GM12878 (cell line): Measurements from ENCODE around the gene RASL12. TPM values are rescaled to one million over a fixed set of nuclear protein-coding genes. Genes with fewer than 3 reads are reported as not detected.

Experiments used
- ATAC-seq: fragments of 200-7000 bp; cut with Tn5 transposase; 3 replicates; pipeline ENCODE4 v1.9.1; 2020; ENCODE audit warnings: mild to moderate bottlenecking, moderate library complexity
- BruUV-seq: library from RNA; stranded (reverse); fragments of 400-500 nt; replicated peaks from 2 replicates; lab custom pipeline; 2021; lab: Mats Ljungman, UMichigan
- CTCF ChIA-PET: fragments of 300-600 bp; sonication (Branson Sonifier 250); formaldehyde crosslinking; extraction: SDS; loops from one replicate; lab custom pipeline; 2021; ENCODE audit warnings: inconsistent platforms; lab: Yijun Ruan, JAX
- POLR2A ChIA-PET: fragments of 350-600 bp; formaldehyde crosslinking; extraction: SDS; loops from one replicate; lab custom pipeline; 2021; ENCODE audit warnings: inconsistent platforms; lab: Charles Lee
- RAD21 ChIA-PET: fragments of 300-600 bp; sonication (Branson Sonifier 250); formaldehyde crosslinking; loops from one replicate; lab custom pipeline; 2023; ENCODE audit warnings: antibody characterized with exemption; ENCODE audit not compliant: unreplicated experiment; lab: Charles Lee
- SMC1A ChIA-PET: fragments of 300-600 bp; sonication (Branson Sonifier 250); formaldehyde crosslinking; loops from one replicate; lab custom pipeline; 2023; ENCODE audit not compliant: unreplicated experiment, uncharacterized antibody; lab: Charles Lee
- DNase-seq: peaks from one replicate; pipeline ENCODE4 v3.0.0-alpha.2; 2011; ENCODE audit warnings: low read depth, low spot score
- FAIRE-seq: peaks from 3 replicates; lab custom pipeline; 2011; peaks lifted over from hg19 to GRCh38; lab: Jason Lieb, UNC
- H2AFZ ChIP-seq: 2 replicates; pipeline ENCODE4 v1.6.0; 2011; ENCODE audit warnings: low read depth, low read length, control low read depth; ENCODE audit not compliant: control insufficient read depth
- H3K27ac ChIP-seq: 2 replicates; pipeline ENCODE4 v1.5.1; 2011; ENCODE audit warnings: control low read depth; ENCODE audit not compliant: control insufficient read depth, insufficient read depth
- H3K27me3 ChIP-seq, 2 experiments: replicated peaks in 1 of 2; 2 replicates each; pipeline versions ENCODE4 v1.6.0 to v1.6.1; 2011; ENCODE audit warnings: low read length in 1 of 2; ENCODE audit not compliant: control insufficient read depth in 2 of 2, insufficient read depth in 2 of 2
- H3K36me3 ChIP-seq, 2 experiments: 2 replicates each; pipeline ENCODE4 v1.5.1; 2011; ENCODE audit warnings: low read length in 1 of 2; ENCODE audit not compliant: control insufficient read depth in 2 of 2, insufficient read depth in 2 of 2
- H3K4me1 ChIP-seq: 2 replicates; pipeline ENCODE4 v1.6.1; 2011; ENCODE audit warnings: mild to moderate bottlenecking, low read length, moderate library complexity, mixed read lengths; ENCODE audit not compliant: control insufficient read depth, insufficient read depth
- H3K4me2 ChIP-seq: 2 replicates; pipeline ENCODE4 v1.6.0; 2011; ENCODE audit warnings: control low read depth; ENCODE audit not compliant: control insufficient read depth, insufficient read depth
- H3K4me3 ChIP-seq: fragments of 200-600 bp; sonication (generic); 2 replicates; pipeline ENCODE4 v1.5.1; 2016
- H3K79me2 ChIP-seq: 2 replicates; pipeline ENCODE4 v1.6.0; 2011; ENCODE audit warnings: low read length; ENCODE audit not compliant: control insufficient read depth, insufficient read depth
- H3K9ac ChIP-seq: 2 replicates; pipeline ENCODE4 v1.8.0; 2011; ENCODE audit warnings: low read length, control low read depth, mixed read lengths; ENCODE audit not compliant: control insufficient read depth, insufficient read depth
- H3K9me3 ChIP-seq: replicated peaks from 3 replicates; pipeline ENCODE4 v1.5.1; 2011; ENCODE audit warnings: mild to moderate bottlenecking, low read length; ENCODE audit not compliant: control insufficient read depth, insufficient read depth
- H4K20me1 ChIP-seq: 2 replicates; pipeline ENCODE4 v1.6.0; 2011; ENCODE audit not compliant: control insufficient read depth, insufficient read depth
- BRCA1 ChIP-seq: IDR thresholded peaks from 2 replicates; pipeline ENCODE4 v1.6.1; 2011; ENCODE audit warnings: low read depth, low read length, improper control_type of control experiment
- CREB1 ChIP-seq: IDR thresholded peaks from 2 replicates; pipeline ENCODE4 v1.6.1; 2012; ENCODE audit warnings: low read depth, mild to moderate bottlenecking, inconsistent platforms
- EED ChIP-seq: sonication (generic); IDR thresholded peaks from 2 replicates; pipeline ENCODE4 v1.6.1; 2016; ENCODE audit warnings: antibody characterized with exemption, low read depth
- EGR1 ChIP-seq, 2 experiments: IDR thresholded peaks; 1 replicate in 1 of 2; 2 replicates in 1 of 2; pipeline ENCODE4 v1.6.1; 2011 to 2012; ENCODE audit warnings: low read depth in 2 of 2, low read length in 2 of 2, borderline replicate concordance in 1 of 2, mild to moderate bottlenecking in 1 of 2, moderate library complexity in 1 of 2
- HCFC1 ChIP-seq: fragments of 150-350 bp; IDR thresholded peaks from 2 replicates; pipeline ENCODE4 v1.6.1; 2014; ENCODE audit warnings: low read length
- MAX ChIP-seq: IDR thresholded peaks from 2 replicates; pipeline ENCODE4 v1.6.1; 2012; ENCODE audit warnings: low read depth, low read length, improper control_type of control experiment
- MEF2A ChIP-seq: IDR thresholded peaks from 2 replicates; pipeline ENCODE4 v1.6.1; 2011; ENCODE audit warnings: low read depth, mild to moderate bottlenecking, low read length, moderate library complexity; ENCODE audit not compliant: insufficient read depth
- NKRF ChIP-seq: fragments of 450-650 bp; conservative IDR thresholded peaks from 2 replicates; pipeline ENCODE4 v1.6.1; 2017; ENCODE audit warnings: mild to moderate bottlenecking, moderate library complexity
- SIN3A ChIP-seq: IDR thresholded peaks from 2 replicates; pipeline ENCODE4 v1.6.1; 2012; ENCODE audit warnings: low read depth, low read length, improper control_type of control experiment
- SPI1 ChIP-seq: IDR thresholded peaks from 2 replicates; pipeline ENCODE4 v1.6.1; 2011; ENCODE audit warnings: low read depth, mild to moderate bottlenecking, low read length, moderate library complexity, borderline replicate concordance; ENCODE audit not compliant: insufficient read depth
- USF1 ChIP-seq: IDR thresholded peaks from 2 replicates; pipeline ENCODE4 v1.6.1; 2011; ENCODE audit warnings: borderline replicate concordance, low read depth, mild to moderate bottlenecking, moderate library complexity, mixed read lengths, low read length; ENCODE audit not compliant: insufficient read depth; ENCODE audit errors: extremely low read length
- WGBS: methylation state at CpG from one replicate; pipeline ENCODE4 v1.1.6; 2016; ENCODE audit warnings: low lambda C conversion rate; ENCODE audit not compliant: insufficient replicate concordance, insufficient coverage; ENCODE audit errors: missing lambda C conversion rate; 5-methylcytosine and 5-hydroxymethylcytosine counted together
- in situ Hi-C: fragments of 300-500 bp; cut with MboI; formaldehyde crosslinking; loops from 9 replicates; pipeline ENCODE4 v1.14.3; 2018; ENCODE audit warnings: mixed read lengths
- intact Hi-C: fragments of 100-400 bp; cut with micrococcal nuclease; formaldehyde crosslinking; loops from one replicate; pipeline ENCODE4 v1.14.2; 2022; ENCODE audit not compliant: unreplicated experiment
- polyA plus RNA-seq, 11 experiments: library from polyadenylated mRNA; depleted of rRNA in 4 of 11; unstranded in 6 of 11; stranded (reverse) in 5 of 11; fragments of >200 nt; fragmentation: Nextera tagmentation in 4 of 11; fragmentation: Illumina TruSeq in 1 of 11; extraction: Ambion mirVana in 4 of 11; extraction: Trizol in 1 of 11; gene quantifications; 1 replicate in 1 of 11; 2 replicates in 10 of 11; pipeline versions ENCODE4 v1.2.1 to v1.2.3, GENCODE V29; 2011 to 2016; ENCODE audit warnings: inconsistent platforms in 2 of 11, missing spikeins in 2 of 11, low read depth in 1 of 11
- total RNA-seq, 4 experiments: library from RNA; depleted of rRNA in 3 of 4; stranded (reverse); fragments of >200 nt in 3 of 4; fragmentation: Illumina TruSeq in 1 of 4; extraction: Trizol in 1 of 4; gene quantifications; 2 replicates each; pipeline versions ENCODE4 v1.2.1 to v1.2.3, GENCODE V29; 2013 to 2021

Gene RASL12
- total and polyA plus RNA-seq, 10 of the 15 experiments (the other 5 are each of a cell fraction or from before 2014, with no cell fraction given), result 0.06 to 0.10 TPM; not detected in 8

GRCh38 chr15:65029736-65030208 is 38.0 kb downstream of the RASL12 start:
- ChIA-PET SMC1A (no interaction called here), POLR2A (interaction anchor here (0.5 to 1.1 kb wide), 3 partner anchors 17 to 487 kb away, joined by 3 to 4 read pairs (median 4); no protein-coding TSS in a partner anchor), RAD21 (no interaction called here), CTCF (no interaction called here)
- H3K9me3 ChIP-seq, result no peaks in the 10 kb centered on the region
- H3K4me2 ChIP-seq, result no peak overlapping the region
- intact Hi-C loops (loop anchor here (2.0 to 5.0 kb wide), 3 partner anchors 39 to 297 kb away; no protein-coding TSS in a partner anchor), in situ Hi-C loops (no loop called here)
- H3K27ac ChIP-seq, result no peak overlapping the region
- no peak for DNase-seq
- no peak overlapping the region for H3K9ac ChIP-seq
- H3K79me2 ChIP-seq, result peaks cover 20% of the 10 kb centered on the region
- H3K4me1 ChIP-seq, result peaks cover 11% of the 10 kb centered on the region
- TF ChIP-seq BRCA1, result no peak
- TF ChIP-seq CREB1, result no peak
- WGBS, result 54% methylated on average over 12 of the region's 12 CpGs
- BruUV-seq, result no TSS peak
- no peak for ATAC-seq
- peaks cover 0 to 5% of the 10 kb centered on the region in 2 experiments; a peak in 1 of 4 replicates for H3K36me3 ChIP-seq
- H4K20me1 ChIP-seq, result no peaks in the 10 kb centered on the region
- H3K4me3 ChIP-seq, result no peak overlapping the region; the same call in 1 of the 2 replicates
- no peak overlapping the region for H2AFZ ChIP-seq
- no peak for FAIRE-seq
- H3K27me3 ChIP-seq, result no peaks in the 10 kb centered on the region

GRCh38 chr15:65028921-65029735 is 38.7 kb downstream of the RASL12 start, which contains the start of gene MTFMT:
MTFMT (minus strand) TSS chr15:65029639; CDS start chr15:65029613, 26 bp downstream.
- Histone ChIP-seq H3K4me2 (peak within 1 kb of the TSS; percentile 62), H3K36me3 (peaks cover 0 to 5% of the 10 kb centered on the region in 2 experiments; a peak in 1 of 4 replicates), H3K27ac (peak within 1 kb of the TSS; percentile 60), H4K20me1 (no peaks in the 10 kb centered on the region), H3K4me3 (peak within 1 kb of the TSS; percentile 95), H2AFZ (peak within 1 kb of the TSS; percentile 95), H3K27me3 (no peaks in the 10 kb centered on the region), H3K9me3 (no peaks in the 10 kb centered on the region), H3K79me2 (peaks cover 20% of the 10 kb centered on the region), H3K4me1 (peaks cover 11% of the 10 kb centered on the region), H3K9ac (peak within 1 kb of the TSS; percentile 74)
- POLR2A ChIA-PET, result no interaction called here
- ATAC-seq (peak; percentile 96), FAIRE-seq (no peak), DNase-seq (no peak)
- 1% methylated on average over 72 of the region's 73 CpGs for WGBS
- CTCF ChIA-PET, result no interaction called here
- intact Hi-C loops, result loop anchor here (2.0 to 5.0 kb wide), 2 partner anchors 38 to 137 kb away; no protein-coding TSS in a partner anchor
- in situ Hi-C loops, result no loop called here
- BruUV-seq, result no TSS peak
- RAD21 ChIA-PET, result no interaction called here
- SMC1A ChIA-PET, result no interaction called here
- TF ChIP-seq MEF2A, result no peak
- no peak for TF ChIP-seq EED
- no peak for TF ChIP-seq SIN3A
- peak; percentile 85 for TF ChIP-seq NKRF
- no peak for TF ChIP-seq SPI1
- TF ChIP-seq USF1, result no peak
- TF ChIP-seq HCFC1, result no peak
- peak in 1 of 2 experiments; percentile 81; a peak in 2 of 3 replicates for TF ChIP-seq EGR1 (IDR thresholded peaks at IDR 0.05; ENCODE audit: borderline replicate concordance in 1 of 2, low read depth in 2 of 2, low read length in 2 of 2)
- peak; percentile 54; the same call in 1 of the 2 replicates for TF ChIP-seq MAX
